H1 (cell line): ENCODE measurements around the gene ITGB2. TPM values are rescaled to one million over a fixed set of nuclear protein-coding genes. Genes with fewer than 3 reads are reported as not detected.

Experiments used
- CTCF ChIA-PET: fragments of 300-600 bp; sonication (Branson Sonifier 250); formaldehyde crosslinking; loops from one replicate; lab custom pipeline; 2021; ENCODE audit not compliant: partially characterized antibody; lab: Charles Lee
- POLR2A ChIA-PET: fragments of 300-600 bp; sonication (Branson Sonifier 250); formaldehyde crosslinking; loops from one replicate; lab custom pipeline; 2021; ENCODE audit warnings: inconsistent platforms; ENCODE audit not compliant: partially characterized antibody; lab: Charles Lee
- DNase-seq, 2 experiments: peaks; one replicate each; pipeline versions ENCODE4 v3.0.0 to v3.0.0-alpha.2; 2010 to 2022; ENCODE audit warnings: low spot score in 2 of 2, low read depth in 1 of 2, mixed read lengths in 1 of 2
- FAIRE-seq: peaks from 2 replicates; lab custom pipeline; 2011; peaks lifted over from hg19 to GRCh38; lab: Jason Lieb, UNC
- H2AFZ ChIP-seq: 2 replicates; pipeline ENCODE4 v1.8.1; 2012; ENCODE audit warnings: low read length, inconsistent platforms
- H2AK5ac ChIP-seq: 2 replicates; pipeline ENCODE4 v1.6.1; 2013; ENCODE audit warnings: low read depth, low read length
- H2BK120ac ChIP-seq: replicated peaks from 2 replicates; pipeline ENCODE3; 2013; ENCODE audit warnings: low read depth, low read length, inconsistent platforms
- H2BK12ac ChIP-seq: 2 replicates; pipeline ENCODE4 v1.6.1; 2013; ENCODE audit warnings: low read depth, low read length
- H2BK15ac ChIP-seq: 2 replicates; pipeline ENCODE4 v1.6.1; 2013; ENCODE audit warnings: low read length
- H2BK20ac ChIP-seq: 2 replicates; pipeline ENCODE4 v1.6.1; 2013; ENCODE audit warnings: low read length
- H2BK5ac ChIP-seq: 2 replicates; pipeline ENCODE4 v1.6.1; 2013; ENCODE audit warnings: low read depth, low read length
- H3K14ac ChIP-seq: 2 replicates; pipeline ENCODE4 v1.6.1; 2013; ENCODE audit warnings: inconsistent platforms; ENCODE audit not compliant: insufficient read length
- H3K18ac ChIP-seq: 2 replicates; pipeline ENCODE4 v1.6.1; 2013; ENCODE audit warnings: low read length; ENCODE audit errors: extremely low read depth
- H3K23ac ChIP-seq: 2 replicates; pipeline ENCODE4 v1.6.1; 2013; ENCODE audit warnings: inconsistent platforms; ENCODE audit not compliant: insufficient read length
- H3K23me2 ChIP-seq: 2 replicates; pipeline ENCODE4 v1.6.1; 2013; ENCODE audit warnings: low read depth, low read length
- H3K27ac ChIP-seq: 2 replicates; pipeline ENCODE4 v1.6.1; 2011; ENCODE audit warnings: low read depth, low read length, inconsistent platforms
- H3K27me3 ChIP-seq, 4 experiments: replicated peaks in 1 of 4; 1 replicate in 1 of 4; 2 replicates in 3 of 4; pipeline versions ENCODE4 v1.6.1 to v1.8.1; 2011 to 2013; ENCODE audit warnings: low read length in 3 of 4, mild to moderate bottlenecking in 3 of 4, inconsistent platforms in 2 of 4, mixed read lengths in 2 of 4, moderate library complexity in 1 of 4; ENCODE audit not compliant: control insufficient read depth in 3 of 4, insufficient read depth in 3 of 4; ENCODE audit errors: extremely low read depth in 1 of 4
- H3K36me3 ChIP-seq, 4 experiments: 2 replicates each; pipeline versions ENCODE4 v1.6.1 to v1.8.1; 2011 to 2013; ENCODE audit warnings: mild to moderate bottlenecking in 4 of 4, low read length in 3 of 4, moderate library complexity in 2 of 4, control low read depth in 1 of 4, inconsistent platforms in 1 of 4; ENCODE audit not compliant: insufficient read depth in 4 of 4, control insufficient read depth in 2 of 4
- H3K4ac ChIP-seq: replicated peaks from 2 replicates; pipeline ENCODE3; 2013; ENCODE audit warnings: low read length, low read depth, mixed read lengths, inconsistent platforms; ENCODE audit not compliant: insufficient read length
- H3K4me1 ChIP-seq, 4 experiments: replicated peaks in 1 of 4; 1 replicate in 1 of 4; 2 replicates in 3 of 4; pipeline versions ENCODE4 v1.6.1 to v1.8.1; 2011 to 2013; ENCODE audit warnings: low read length in 3 of 4, inconsistent platforms in 2 of 4, mixed read lengths in 1 of 4; ENCODE audit not compliant: insufficient read depth in 4 of 4, control insufficient read depth in 3 of 4
- H3K4me2 ChIP-seq, 2 experiments: 2 replicates each; pipeline versions ENCODE4 v1.6.1 to v1.8.1; 2011 to 2013; ENCODE audit warnings: low read depth in 2 of 2, low read length in 2 of 2, control low read depth in 1 of 2, inconsistent platforms in 1 of 2, mild to moderate bottlenecking in 1 of 2; ENCODE audit not compliant: insufficient read depth in 1 of 2
- H3K4me3 ChIP-seq, 4 experiments: fragments of 200-600, 300-600 bp in 1 of 4; sonication (generic), shearing (Covaris generic), sonication (Bioruptor Twin) in 1 of 4; 2 replicates each; pipeline versions ENCODE4 v1.5.1 to v1.8.1; 2011 to 2016; ENCODE audit warnings: low read length in 4 of 4, low read depth in 3 of 4, control low read depth in 2 of 4, inconsistent platforms in 2 of 4, mild to moderate bottlenecking in 2 of 4, mixed read lengths in 1 of 4, moderate library complexity in 1 of 4; ENCODE audit not compliant: insufficient read depth in 2 of 4; ENCODE audit errors: extremely low read depth in 1 of 4
- H3K56ac ChIP-seq: replicated peaks from 2 replicates; pipeline ENCODE3; 2013; ENCODE audit warnings: low read depth, mild to moderate bottlenecking, mixed read lengths, low read length, inconsistent platforms; ENCODE audit not compliant: insufficient read length
- H3K79me1 ChIP-seq: 2 replicates; pipeline ENCODE4 v1.6.1; 2013; ENCODE audit warnings: low read depth, low read length, control low read depth
- H3K79me2 ChIP-seq, 2 experiments: 2 replicates each; pipeline versions ENCODE4 v1.6.1 to v1.8.1; 2012 to 2013; ENCODE audit warnings: low read length in 2 of 2, mild to moderate bottlenecking in 2 of 2, inconsistent platforms in 1 of 2; ENCODE audit not compliant: insufficient read depth in 2 of 2, control insufficient read depth in 1 of 2
- H3K9ac ChIP-seq, 4 experiments: replicated peaks in 1 of 4; 1 replicate in 1 of 4; 2 replicates in 3 of 4; pipeline versions ENCODE4 v1.6.1 to v1.8.1; 2011 to 2013; ENCODE audit warnings: low read depth in 3 of 4, low read length in 3 of 4, control low read depth in 2 of 4, mild to moderate bottlenecking in 2 of 4, moderate library complexity in 2 of 4, inconsistent platforms in 1 of 4; ENCODE audit errors: extremely low read depth in 1 of 4
- H3K9me3 ChIP-seq, 2 experiments: 2 replicates each; pipeline versions ENCODE4 v1.6.1 to v1.8.1; 2012 to 2013; ENCODE audit warnings: mild to moderate bottlenecking in 2 of 2, moderate library complexity in 2 of 2, control low read depth in 1 of 2, inconsistent platforms in 1 of 2, low read depth in 1 of 2, low read length in 1 of 2, mixed read lengths in 1 of 2; ENCODE audit not compliant: insufficient read depth in 2 of 2
- H4K20me1 ChIP-seq, 2 experiments: replicated peaks in 1 of 2; 2 replicates each; pipeline versions ENCODE3 to v1.8.1; 2011 to 2013; ENCODE audit warnings: inconsistent platforms in 2 of 2, low read length in 2 of 2, mild to moderate bottlenecking in 1 of 2; ENCODE audit not compliant: insufficient read depth in 2 of 2, control insufficient read depth in 1 of 2
- H4K5ac ChIP-seq: 2 replicates; pipeline ENCODE4 v1.6.1; 2013; ENCODE audit warnings: low read length, low read depth, mixed read lengths, inconsistent platforms; ENCODE audit not compliant: insufficient read length
- H4K8ac ChIP-seq: 2 replicates; pipeline ENCODE4 v1.8.0; 2013; ENCODE audit warnings: mild to moderate bottlenecking, moderate library complexity, low read length, inconsistent platforms; ENCODE audit not compliant: insufficient read depth; ENCODE audit errors: extremely low read depth
- H4K91ac ChIP-seq: replicated peaks from 2 replicates; pipeline ENCODE3; 2013; ENCODE audit warnings: low read length, mixed read lengths, inconsistent platforms; ENCODE audit not compliant: insufficient read length
- CHD2 ChIP-seq: IDR thresholded peaks from 2 replicates; pipeline ENCODE4 v1.6.1; 2012; ENCODE audit warnings: low read length, improper control_type of control experiment
- CTCF ChIP-seq, 3 experiments: IDR thresholded peaks; 1 replicate in 2 of 3; 2 replicates in 1 of 3; pipeline versions ENCODE4 v1.5.1 to v1.6.1; 2011; ENCODE audit warnings: low read length in 3 of 3, mild to moderate bottlenecking in 3 of 3, inconsistent platforms in 2 of 3, low read depth in 1 of 3, moderate library complexity in 1 of 3; ENCODE audit not compliant: insufficient read depth in 1 of 3; ENCODE audit errors: control extremely low read depth in 1 of 3
- E2F6 ChIP-seq: IDR thresholded peaks from 2 replicates; pipeline ENCODE4 v1.6.1; 2012; ENCODE audit warnings: inconsistent platforms
- KDM1A ChIP-seq: fragments of 200-600, 300-600 bp; sonication (generic); IDR thresholded peaks from 2 replicates; pipeline ENCODE4 v1.7.1; 2016; ENCODE audit warnings: mild to moderate bottlenecking, low read length, borderline replicate concordance
- PHF8 ChIP-seq: fragments of 200-600 bp; sonication (generic); conservative IDR thresholded peaks from 2 replicates; pipeline ENCODE4 v1.7.1; 2012; ENCODE audit warnings: low read depth, mild to moderate bottlenecking, inconsistent platforms, low read length, moderate library complexity
- SP4 ChIP-seq: IDR thresholded peaks from 2 replicates; pipeline ENCODE4 v1.6.1; 2012; ENCODE audit warnings: low read length, inconsistent platforms
- SUZ12 ChIP-seq: fragments of 200-600 bp; sonication (generic); IDR thresholded peaks from 2 replicates; pipeline ENCODE4 v1.6.1; 2012; ENCODE audit warnings: mild to moderate bottlenecking, inconsistent platforms, low read length, moderate library complexity, mixed read lengths
- TCF12 ChIP-seq: IDR thresholded peaks from 2 replicates; pipeline ENCODE4 v1.6.1; 2011; ENCODE audit warnings: low read depth, mild to moderate bottlenecking, low read length
- WGBS, 2 experiments: shearing (Covaris generic) in 1 of 2; methylation state at CpG; one replicate each; pipeline versions ENCODE4 v1.1.6 to v1.1.7; 2013 to 2015; ENCODE audit warnings: low lambda C conversion rate in 2 of 2, mixed read lengths in 2 of 2, inconsistent platforms in 1 of 2, low coverage in 1 of 2, missing lambda C conversion rate in 1 of 2; ENCODE audit not compliant: insufficient replicate concordance in 2 of 2, insufficient coverage in 1 of 2, insufficient read length in 1 of 2; ENCODE audit errors: extremely low coverage in 1 of 2, missing lambda C conversion rate in 1 of 2; 5-methylcytosine and 5-hydroxymethylcytosine counted together
- polyA plus RNA-seq, 7 experiments: library from polyadenylated mRNA; depleted of rRNA in 3 of 7; stranded (reverse) in 5 of 7; unstranded in 2 of 7; fragments of >200 nt in 5 of 7; fragments of 200-250 nt in 2 of 7; gene quantifications; 1 replicate in 5 of 7; 2 replicates in 1 of 7; 4 replicates in 1 of 7; pipeline versions ENCODE4 v1.2.1 to v1.2.3, GENCODE V29; 2011 to 2013; ENCODE audit warnings: missing spikeins in 2 of 7, mixed read lengths in 2 of 7
- total RNA-seq: library from RNA; stranded (reverse); fragmentation: NEBNext Ultra II Directional; extraction: Animal tissue kit (Norgen Biotek cat#: 25700); gene quantifications from 2 replicates; pipeline ENCODE4 v1.2.1, GENCODE V29; 2021

Gene ITGB2
- total and polyA plus RNA-seq, 2 of the 8 experiments (the other 6 are each of a cell fraction or from before 2014, with no cell fraction given): 0.24 to 0.63 TPM

DNA sequence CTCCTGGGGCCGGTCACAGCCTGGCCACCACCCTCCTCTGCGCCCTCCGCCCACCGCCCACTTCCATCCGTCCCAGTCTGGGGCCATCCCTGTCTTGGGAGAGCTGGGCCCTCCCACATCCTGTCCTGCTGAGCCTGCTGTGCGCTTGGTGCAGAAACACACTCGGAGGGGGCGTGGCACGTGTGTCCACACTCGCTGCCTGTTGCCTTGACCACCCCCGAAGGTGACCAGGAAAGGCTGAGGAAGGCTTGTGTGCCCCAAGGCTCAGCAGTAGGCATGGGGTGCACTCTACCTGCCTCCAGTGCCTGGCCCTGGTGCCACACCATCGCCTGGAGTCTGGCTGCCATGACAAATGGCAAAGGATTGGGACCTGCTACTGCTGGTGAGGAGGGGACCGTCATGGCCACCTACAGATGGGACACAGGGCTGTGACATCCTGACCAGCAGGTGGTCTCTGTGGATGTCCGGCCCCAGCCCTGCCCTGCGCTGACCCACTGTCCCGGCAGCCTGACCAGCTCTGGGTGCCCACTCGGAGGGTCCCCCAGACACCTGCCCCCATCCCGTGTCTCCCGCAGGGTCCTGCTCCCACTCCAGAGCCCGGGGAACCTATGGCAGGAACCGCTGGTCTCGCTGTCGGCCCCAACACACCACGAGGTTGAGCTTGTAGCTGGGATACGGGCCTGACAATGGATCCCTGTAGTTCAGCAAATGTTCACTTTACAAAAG lies 24.0 kb downstream of the ITGB2 start:
- Histone ChIP-seq H3K56ac (no peak overlapping the region), H3K18ac (no peak overlapping the region), H3K79me2 (no peaks in the 10 kb centered on the region), H2AFZ (no peak overlapping the region; the same call in 1 of the 2 replicates), H3K14ac (no peak overlapping the region), H3K4me3 (no peak overlapping the region), H3K23me2 (no peaks in the 10 kb centered on the region), H4K91ac (peak overlapping the region; percentile 93), H4K20me1 (peaks cover 0 to 2% of the 10 kb centered on the region in 2 experiments), H3K27me3 (no peaks in the 10 kb centered on the region; a peak in 1 of 7 replicates), H3K23ac (no peak overlapping the region), H3K79me1 (no peaks in the 10 kb centered on the region), H4K5ac (no peak overlapping the region), H2AK5ac (no peak overlapping the region), H2BK20ac (no peak overlapping the region), H3K4me1 (peaks cover 0 to 4% (median 2%) of the 10 kb centered on the region in 4 experiments; a peak in 2 of 7 replicates), H2BK120ac (no peak overlapping the region), H3K9me3 (no peaks in the 10 kb centered on the region), H4K8ac (no peak overlapping the region), H3K4me2 (no peak overlapping the region), H3K4ac (no peak overlapping the region), H3K9ac (no peak overlapping the region), H3K36me3 (no peaks in the 10 kb centered on the region; a peak in 1 of 8 replicates), H2BK5ac (peak overlapping the region; percentile 56; the same call in 1 of the 2 replicates), H3K27ac (no peak overlapping the region), H2BK12ac (peak overlapping the region; percentile 50; the same call in 1 of the 2 replicates), H2BK15ac (peak overlapping the region; percentile 61; the same call in 1 of the 2 replicates)
- DNase-seq (no peak), FAIRE-seq (no peak)
- POLR2A ChIA-PET: interaction anchor here (1.7 kb wide), 1 partner anchor 95 kb away, joined by 5 read pairs; the partner anchor contains the start of gene UBE2G2
- CTCF ChIA-PET: interaction anchor here (0.6 to 2.6 kb wide), 8 partner anchors 14 to 53 kb away, joined by 3 to 10 read pairs (median 5); partner anchors contain the start of gene PTTG1IP
- 94% methylated on average over 15 of the region's 25 CpGs; no CpG with 5 or more reads in 1 of the 2 experiments for WGBS, 2 experiments
- TF ChIP-seq CHD2: no peak
- no peak for TF ChIP-seq SUZ12
- no peak for TF ChIP-seq KDM1A
- no peak for TF ChIP-seq PHF8
- no peak for TF ChIP-seq SP4
- TF ChIP-seq CTCF (IDR thresholded peaks at IDR 0.05; ENCODE audit: control extremely low read depth in 1 of 3, insufficient read depth in 1 of 3, low read depth in 1 of 3, low read length in 3 of 3): no peak
- TF ChIP-seq E2F6: no peak
- no peak for TF ChIP-seq TCF12
